HepG2 (cell line): ENCODE measurements around the gene SAMD4A. TPM values are rescaled to one million over a fixed set of nuclear protein-coding genes. Genes with fewer than 3 reads are reported as not detected.

Experiments
- ATAC-seq: fragments of 200-7000 bp; cut with Tn5 transposase; 3 replicates; pipeline ENCODE4 v1.9.1; 2020; ENCODE audit warnings: mild to moderate bottlenecking, moderate library complexity
- BruUV-seq: library from RNA; stranded (reverse); fragments of 400-500 nt; replicated peaks from 2 replicates; lab custom pipeline; 2021; lab: Mats Ljungman, UMichigan
- CTCF ChIA-PET: fragments of 300-600 bp; formaldehyde crosslinking; extraction: SDS; loops from one replicate; lab custom pipeline; 2021; ENCODE audit warnings: low total read pairs, inconsistent platforms, low intra/inter-chr PET ratio; lab: Yijun Ruan, JAX
- POLR2A ChIA-PET: fragments of 350-600 bp; sonication (Branson Sonifier 250); formaldehyde crosslinking; loops from one replicate; lab custom pipeline; 2020; ENCODE audit warnings: antibody characterized with exemption, inconsistent platforms; lab: Yijun Ruan, JAX
- DNase-seq: peaks from one replicate; pipeline ENCODE4 v3.0.0-alpha.2; 2015; ENCODE audit warnings: low spot score
- FAIRE-seq: peaks from 3 replicates; lab custom pipeline; 2011; peaks lifted over from hg19 to GRCh38; lab: Jason Lieb, UNC
- H2AFZ ChIP-seq: one replicate; pipeline ENCODE4 v1.6.1; 2011; ENCODE audit warnings: low read length, inconsistent platforms
- H3K27ac ChIP-seq: fragments of 300-600 bp; 3 replicates; pipeline ENCODE4 v1.8.0; 2011; ENCODE audit warnings: mixed run types, mild to moderate bottlenecking, mixed read lengths, low read length, inconsistent platforms; ENCODE audit not compliant: insufficient read depth; ENCODE audit errors: extremely low read length
- H3K27me3 ChIP-seq, 2 experiments: fragments of 200-600 bp in 1 of 2; 2 replicates in 1 of 2; 3 replicates in 1 of 2; pipeline versions ENCODE4 v1.6.0 to v1.8.0; 2011; ENCODE audit warnings: low read length in 2 of 2, mild to moderate bottlenecking in 2 of 2, moderate library complexity in 2 of 2, inconsistent platforms in 1 of 2; ENCODE audit not compliant: insufficient read depth in 2 of 2, control insufficient read depth in 1 of 2
- H3K36me3 ChIP-seq, 2 experiments: fragments of 200-600 bp in 1 of 2; replicated peaks in 1 of 2; 2 replicates in 1 of 2; 3 replicates in 1 of 2; pipeline versions ENCODE4 v1.5.1 to v1.8.0; 2011; ENCODE audit warnings: low read length in 2 of 2, inconsistent platforms in 1 of 2; ENCODE audit not compliant: insufficient read depth in 2 of 2, control insufficient read depth in 1 of 2
- H3K4me1 ChIP-seq: 2 replicates; pipeline ENCODE4 v1.5.1; 2012; ENCODE audit warnings: low read length, inconsistent platforms; ENCODE audit not compliant: insufficient read depth
- H3K4me2 ChIP-seq: 2 replicates; pipeline ENCODE4 v1.6.0; 2011; ENCODE audit warnings: low read depth, low read length, inconsistent platforms
- H3K4me3 ChIP-seq, 3 experiments: fragments of 200-600 bp in 1 of 3; sonication (generic), shearing (Covaris generic) in 1 of 3; replicated peaks in 1 of 3; 2 replicates each; pipeline ENCODE4 v1.5.1; 2011 to 2016; ENCODE audit warnings: low read length in 3 of 3, inconsistent platforms in 2 of 3, low read depth in 2 of 3, mild to moderate bottlenecking in 2 of 3, control low read depth in 1 of 3, mixed read lengths in 1 of 3; ENCODE audit not compliant: insufficient read depth in 1 of 3
- H3K79me2 ChIP-seq: one replicate; pipeline ENCODE4 v1.6.1; 2011; ENCODE audit warnings: low read length, inconsistent platforms; ENCODE audit not compliant: insufficient read depth
- H3K9ac ChIP-seq: 2 replicates; pipeline ENCODE4 v1.6.0; 2011; ENCODE audit warnings: mild to moderate bottlenecking, low read depth, low read length, inconsistent platforms; ENCODE audit not compliant: insufficient read depth
- H3K9me3 ChIP-seq: 2 replicates; pipeline ENCODE4 v1.5.1; 2012; ENCODE audit warnings: mild to moderate bottlenecking, low read length
- H4K20me1 ChIP-seq: 2 replicates; pipeline ENCODE4 v1.6.0; 2011; ENCODE audit warnings: inconsistent platforms, mild to moderate bottlenecking, low read length, moderate library complexity; ENCODE audit not compliant: insufficient read depth
- NFATC3 ChIP-seq: sonication (generic); formaldehyde crosslinking; IDR thresholded peaks from 2 replicates; pipeline ENCODE4 v1.5.1; 2020; ENCODE audit warnings: mild to moderate bottlenecking, missing genetic modification reagents
- PTBP1 ChIP-seq: fragments of 200-400 bp; formaldehyde crosslinking; IDR thresholded peaks from 2 replicates; pipeline ENCODE4 v1.6.1; 2018; ENCODE audit warnings: low read length, low read depth; ENCODE audit not compliant: poor library complexity, severe bottlenecking
- TAF1 ChIP-seq: sonication (generic); formaldehyde crosslinking; IDR thresholded peaks from 2 replicates; pipeline ENCODE4 v1.4.0; 2020; ENCODE audit warnings: missing genetic modification reagents
- ZNF800 ChIP-seq: sonication (generic); formaldehyde crosslinking; IDR thresholded peaks from 2 replicates; pipeline ENCODE4 v1.4.0; 2020; ENCODE audit warnings: missing genetic modification reagents
- WGBS: methylation state at CpG from one replicate; pipeline ENCODE4 v1.1.6; 2017; ENCODE audit warnings: low lambda C conversion rate; 5-methylcytosine and 5-hydroxymethylcytosine counted together
- in situ Hi-C: cut with HindIII; loops from 2 replicates; pipeline ENCODE4 v1.10.0; 2017; ENCODE audit warnings: low pct_unique_long_range_greater_than_20kb; ENCODE audit not compliant: extremely low pct_ligation_motif_present
- intact Hi-C: fragments of 100-400 bp; cut with micrococcal nuclease; formaldehyde crosslinking; loops from one replicate; pipeline ENCODE4 v1.10.0; 2022; ENCODE audit not compliant: unreplicated experiment
- polyA plus RNA-seq, 8 experiments: library from polyadenylated mRNA; depleted of rRNA in 3 of 8; stranded (reverse) in 7 of 8; unstranded in 1 of 8; fragments of >200 nt; fragmentation: Illumina TruSeq in 4 of 8; extraction: Trizol in 4 of 8; gene quantifications; 2 replicates each; pipeline versions ENCODE4 v1.2.1 to v1.2.3, GENCODE V29; 2011 to 2016; ENCODE audit warnings: low read depth in 4 of 8, missing spikeins in 1 of 8, mixed read lengths in 1 of 8; ENCODE audit not compliant: insufficient read depth in 1 of 8
- total RNA-seq, 5 experiments: library from RNA; depleted of rRNA; stranded (reverse); fragments of >200 nt; fragmentation: Illumina TruSeq; extraction: Trizol; gene quantifications; 2 replicates each; pipeline ENCODE4 v1.2.3, GENCODE V29; 2016; ENCODE audit warnings: low read depth in 1 of 5
- TF ChIP-seq, protein P1 (sequence below): sonication (generic); formaldehyde crosslinking; IDR thresholded peaks from 2 replicates; pipeline ENCODE4 v1.9.0; 2021; ENCODE audit warnings: mild to moderate bottlenecking, missing genetic modification reagents

The SAMD4A gene
- total and polyA plus RNA-seq, 2 of the 13 experiments (the other 11 are each of a cell fraction or from before 2014, with no cell fraction given): 11.8 to 13.0 TPM

- TF ChIP-seq, protein P1, sequence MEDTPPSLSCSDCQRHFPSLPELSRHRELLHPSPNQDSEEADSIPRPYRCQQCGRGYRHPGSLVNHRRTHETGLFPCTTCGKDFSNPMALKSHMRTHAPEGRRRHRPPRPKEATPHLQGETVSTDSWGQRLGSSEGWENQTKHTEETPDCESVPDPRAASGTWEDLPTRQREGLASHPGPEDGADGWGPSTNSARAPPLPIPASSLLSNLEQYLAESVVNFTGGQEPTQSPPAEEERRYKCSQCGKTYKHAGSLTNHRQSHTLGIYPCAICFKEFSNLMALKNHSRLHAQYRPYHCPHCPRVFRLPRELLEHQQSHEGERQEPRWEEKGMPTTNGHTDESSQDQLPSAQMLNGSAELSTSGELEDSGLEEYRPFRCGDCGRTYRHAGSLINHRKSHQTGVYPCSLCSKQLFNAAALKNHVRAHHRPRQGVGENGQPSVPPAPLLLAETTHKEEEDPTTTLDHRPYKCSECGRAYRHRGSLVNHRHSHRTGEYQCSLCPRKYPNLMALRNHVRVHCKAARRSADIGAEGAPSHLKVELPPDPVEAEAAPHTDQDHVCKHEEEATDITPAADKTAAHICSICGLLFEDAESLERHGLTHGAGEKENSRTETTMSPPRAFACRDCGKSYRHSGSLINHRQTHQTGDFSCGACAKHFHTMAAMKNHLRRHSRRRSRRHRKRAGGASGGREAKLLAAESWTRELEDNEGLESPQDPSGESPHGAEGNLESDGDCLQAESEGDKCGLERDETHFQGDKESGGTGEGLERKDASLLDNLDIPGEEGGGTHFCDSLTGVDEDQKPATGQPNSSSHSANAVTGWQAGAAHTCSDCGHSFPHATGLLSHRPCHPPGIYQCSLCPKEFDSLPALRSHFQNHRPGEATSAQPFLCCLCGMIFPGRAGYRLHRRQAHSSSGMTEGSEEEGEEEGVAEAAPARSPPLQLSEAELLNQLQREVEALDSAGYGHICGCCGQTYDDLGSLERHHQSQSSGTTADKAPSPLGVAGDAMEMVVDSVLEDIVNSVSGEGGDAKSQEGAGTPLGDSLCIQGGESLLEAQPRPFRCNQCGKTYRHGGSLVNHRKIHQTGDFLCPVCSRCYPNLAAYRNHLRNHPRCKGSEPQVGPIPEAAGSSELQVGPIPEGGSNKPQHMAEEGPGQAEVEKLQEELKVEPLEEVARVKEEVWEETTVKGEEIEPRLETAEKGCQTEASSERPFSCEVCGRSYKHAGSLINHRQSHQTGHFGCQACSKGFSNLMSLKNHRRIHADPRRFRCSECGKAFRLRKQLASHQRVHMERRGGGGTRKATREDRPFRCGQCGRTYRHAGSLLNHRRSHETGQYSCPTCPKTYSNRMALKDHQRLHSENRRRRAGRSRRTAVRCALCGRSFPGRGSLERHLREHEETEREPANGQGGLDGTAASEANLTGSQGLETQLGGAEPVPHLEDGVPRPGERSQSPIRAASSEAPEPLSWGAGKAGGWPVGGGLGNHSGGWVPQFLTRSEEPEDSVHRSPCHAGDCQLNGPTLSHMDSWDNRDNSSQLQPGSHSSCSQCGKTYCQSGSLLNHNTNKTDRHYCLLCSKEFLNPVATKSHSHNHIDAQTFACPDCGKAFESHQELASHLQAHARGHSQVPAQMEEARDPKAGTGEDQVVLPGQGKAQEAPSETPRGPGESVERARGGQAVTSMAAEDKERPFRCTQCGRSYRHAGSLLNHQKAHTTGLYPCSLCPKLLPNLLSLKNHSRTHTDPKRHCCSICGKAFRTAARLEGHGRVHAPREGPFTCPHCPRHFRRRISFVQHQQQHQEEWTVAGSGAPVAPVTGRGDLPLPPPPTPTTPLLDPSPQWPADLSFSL (CRISPR knock-in tag): no peak
- no peak for TF ChIP-seq NFATC3
- no peak for TF ChIP-seq TAF1 (CRISPR knock-in tag)
These were observed 80.5 kb downstream of the SAMD4A start (continued) for GRCh38 chr14:54647378-54647777.

DNA sequence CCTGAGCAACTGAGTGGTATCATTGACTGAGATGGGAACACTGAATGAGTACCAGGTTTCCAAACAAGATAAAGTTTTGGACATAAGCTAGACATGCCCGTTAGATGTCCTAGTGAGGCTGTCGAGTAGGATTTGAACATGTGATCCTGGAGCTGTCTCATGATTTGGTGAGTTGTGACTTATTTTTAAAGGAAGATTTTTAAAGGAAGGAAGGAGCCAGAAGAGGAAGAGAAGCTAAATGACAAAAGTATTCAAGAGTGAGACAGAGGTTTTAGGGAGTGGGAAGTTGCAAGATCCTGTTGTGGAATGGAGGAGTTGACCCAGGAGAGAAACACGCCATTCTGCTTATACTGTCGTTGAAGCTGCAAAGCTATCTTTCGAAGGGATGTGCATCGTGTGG is 82.1 kb downstream of the SAMD4A start:
- peaks cover 100% of the 10 kb centered on the region for H3K4me1 ChIP-seq
- WGBS: 97% methylated on average over 6 of the region's 6 CpGs
- POLR2A ChIA-PET: interaction anchor here (3.5 kb wide), 1 partner anchor 83 kb away, joined by 22 read pairs; the partner anchor contains the start of gene SAMD4A

More for the DNA sequence above, 82.1 kb downstream of the SAMD4A start:
- no TSS peak for BruUV-seq
- DNase-seq: no peak
- in situ Hi-C loops: no loop called here
- no peak overlapping the region for H3K4me2 ChIP-seq
- TF ChIP-seq ZNF800 (CRISPR knock-in tag): no peak
- no peak for TF ChIP-seq PTBP1
- TF ChIP-seq, all 625 proteins: peak for 0
- Histone ChIP-seq H4K20me1 (no peaks in the 10 kb centered on the region), H3K4me3 (no peak overlapping the region), H3K27me3 (no peaks in the 10 kb centered on the region), H3K27ac (no peak overlapping the region), H2AFZ (no peak overlapping the region), H3K79me2 (peaks cover 76% of the 10 kb centered on the region), H3K9me3 (no peaks in the 10 kb centered on the region), H3K36me3 (no peaks in the 10 kb centered on the region), H3K9ac (no peak overlapping the region)
- CTCF ChIA-PET: no interaction called here
- ATAC-seq (no peak), FAIRE-seq (no peak)
- intact Hi-C loops: no loop called here
